Measurements from ENCODE around the gene ABITRAM. TPM values are rescaled to one million over a fixed set of nuclear protein-coding genes. Genes with fewer than 3 reads are reported as not detected.
A peak's percentile ranks its signal among the peaks of the same experiment; 100 is the strongest.

ABITRAM gene
- total and polyA plus RNA-seq, 2 donors (not counting 3 experiments of a cell fraction or from before 2014, with no cell fraction given) = 8.8 to 10.6 TPM

GRCh38 chr9:108889649-108890067 is 44.5 kb upstream of the ABITRAM start:
- Histone ChIP-seq H3K4me2 (ENCODE audit: insufficient read depth, low read length) (no peak overlapping the region), H3K4me3 (replicated peaks in 1 of 3; ENCODE audit: insufficient read depth in 1 of 3, low read depth in 1 of 3, low read length in 3 of 3) (no peak overlapping the region), H3K27ac (ENCODE audit: insufficient read depth, low read depth, low read length) (no peak overlapping the region), H3K9me1 (replicated peaks; ENCODE audit: control insufficient read depth, extremely low read depth, insufficient read depth, low read length) (no peaks in the 10 kb centered on the region), H3K79me2 (ENCODE audit: control insufficient read depth, insufficient read depth, low read length) (no peaks in the 10 kb centered on the region), H3K36me3 (ENCODE audit: control insufficient read depth in 2 of 2, extremely low read depth in 1 of 2, insufficient read depth in 2 of 2, low read length in 2 of 2) (peaks cover 12 to 18% of the 10 kb centered on the region in 2 experiments), H3K4me1 (ENCODE audit: control insufficient read depth, extremely low read depth, insufficient read depth, low read length) (peaks cover 3% of the 10 kb centered on the region), H3K27me3 (ENCODE audit: control insufficient read depth in 2 of 2, insufficient read depth in 2 of 2, low read length in 2 of 2) (no peaks in the 10 kb centered on the region), H4K20me1 (replicated peaks; ENCODE audit: control insufficient read depth, extremely low read depth, insufficient read depth, low read length) (no peaks in the 10 kb centered on the region), H3K9ac (replicated peaks; ENCODE audit: extremely low read depth, insufficient read depth, low read length) (no peak overlapping the region), H3K9me3 (replicated peaks; ENCODE audit: control insufficient read depth, insufficient read depth, low read length) (no peaks in the 10 kb centered on the region), H2AFZ (ENCODE audit: low read depth, low read length) (no peak overlapping the region)
- dilution Hi-C loops (cut with MboI; ENCODE audit: extremely low pct_ligation_motif_present, low sequenced_read_pairs) = no loop called here
- DNase-seq (ENCODE audit: low read depth, low spot score) = peak; percentile 32
- TF ChIP-seq EZH2 (IDR thresholded peaks at IDR 0.05; ENCODE audit: borderline replicate concordance, low read depth, low read length, severe bottlenecking) = no peak
- TF ChIP-seq, protein P1, sequence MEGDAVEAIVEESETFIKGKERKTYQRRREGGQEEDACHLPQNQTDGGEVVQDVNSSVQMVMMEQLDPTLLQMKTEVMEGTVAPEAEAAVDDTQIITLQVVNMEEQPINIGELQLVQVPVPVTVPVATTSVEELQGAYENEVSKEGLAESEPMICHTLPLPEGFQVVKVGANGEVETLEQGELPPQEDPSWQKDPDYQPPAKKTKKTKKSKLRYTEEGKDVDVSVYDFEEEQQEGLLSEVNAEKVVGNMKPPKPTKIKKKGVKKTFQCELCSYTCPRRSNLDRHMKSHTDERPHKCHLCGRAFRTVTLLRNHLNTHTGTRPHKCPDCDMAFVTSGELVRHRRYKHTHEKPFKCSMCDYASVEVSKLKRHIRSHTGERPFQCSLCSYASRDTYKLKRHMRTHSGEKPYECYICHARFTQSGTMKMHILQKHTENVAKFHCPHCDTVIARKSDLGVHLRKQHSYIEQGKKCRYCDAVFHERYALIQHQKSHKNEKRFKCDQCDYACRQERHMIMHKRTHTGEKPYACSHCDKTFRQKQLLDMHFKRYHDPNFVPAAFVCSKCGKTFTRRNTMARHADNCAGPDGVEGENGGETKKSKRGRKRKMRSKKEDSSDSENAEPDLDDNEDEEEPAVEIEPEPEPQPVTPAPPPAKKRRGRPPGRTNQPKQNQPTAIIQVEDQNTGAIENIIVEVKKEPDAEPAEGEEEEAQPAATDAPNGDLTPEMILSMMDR (IDR thresholded peaks at IDR 0.05; ENCODE audit: extremely low read depth in 1 of 2, insufficient read depth in 1 of 2, low read depth in 1 of 2, low read length in 2 of 2) = peak in 1 of 2 donors; percentile 21
- FAIRE-seq = no peak
- intact Hi-C loops (cut with micrococcal nuclease) = loop anchor here (2.0 kb wide), 2 partner anchors 65 to 431 kb away; partner anchors contain the start of gene EPB41L4B
- POLR2A ChIA-PET = no interaction called here
- BruUV-seq (replicated peaks) = no TSS peak
- CTCF ChIA-PET = interaction anchor here (1.4 to 1.8 kb wide), 3 partner anchors 9 to 430 kb away, joined by 3 to 11 read pairs (median 6); no protein-coding TSS in a partner anchor

- H3K4me2 ChIP-seq (ENCODE audit: insufficient read depth, low read length) = no peak overlapping the region
- H3K27ac ChIP-seq (ENCODE audit: insufficient read depth, low read depth, low read length) = no peak overlapping the region
- FAIRE-seq (no peak), DNase-seq (ENCODE audit: low read depth, low spot score) (peak; percentile 9)
- H2AFZ ChIP-seq (ENCODE audit: low read depth, low read length) = no peak overlapping the region
- no peaks in the 10 kb centered on the region for H3K27me3 ChIP-seq (ENCODE audit: control insufficient read depth in 2 of 2, insufficient read depth in 2 of 2, low read length in 2 of 2)
- ChIA-PET POLR2A (no interaction called here), CTCF (interaction anchor here (1.0 kb wide), 1 partner anchor 60 kb away, joined by 3 read pairs; no protein-coding TSS in a partner anchor)
- peaks cover 18 to 23% of the 10 kb centered on the region in 2 experiments for H3K36me3 ChIP-seq (ENCODE audit: control insufficient read depth in 2 of 2, extremely low read depth in 1 of 2, insufficient read depth in 2 of 2, low read length in 2 of 2)
- no peaks in the 10 kb centered on the region for H3K79me2 ChIP-seq (ENCODE audit: control insufficient read depth, insufficient read depth, low read length)
- H3K9me3 ChIP-seq (replicated peaks; ENCODE audit: control insufficient read depth, insufficient read depth, low read length) = no peaks in the 10 kb centered on the region
- H4K20me1 ChIP-seq (replicated peaks; ENCODE audit: control insufficient read depth, extremely low read depth, insufficient read depth, low read length) = no peaks in the 10 kb centered on the region
- TF ChIP-seq, protein P1 (IDR thresholded peaks at IDR 0.05; ENCODE audit: extremely low read depth in 1 of 2, insufficient read depth in 1 of 2, low read depth in 1 of 2, low read length in 2 of 2) = no peak
- TF ChIP-seq EZH2 (IDR thresholded peaks at IDR 0.05; ENCODE audit: borderline replicate concordance, low read depth, low read length, severe bottlenecking) (no peak), MYC (IDR thresholded peaks at IDR 0.05; ENCODE audit: low read depth, low read length) (no peak), FOS (IDR thresholded peaks at IDR 0.05; ENCODE audit: borderline replicate concordance, insufficient read depth, low read length) (no peak), MAX (IDR thresholded peaks at IDR 0.05; ENCODE audit: insufficient read depth, insufficient read length) (no peak), JUN (IDR thresholded peaks at IDR 0.05; ENCODE audit: borderline replicate concordance, insufficient read depth, insufficient read length, low read depth) (no peak), POLR2A (IDR thresholded peaks at IDR 0.05; ENCODE audit: low read depth, low read length) (no peak), POLR2AphosphoS5 (IDR thresholded peaks at IDR 0.05; ENCODE audit: insufficient read depth, low read depth, low read length) (no peak), GATA2 (IDR thresholded peaks at IDR 0.05; ENCODE audit: insufficient read depth, insufficient read length, low read depth, low read length) (no peak)
- no peaks in the 10 kb centered on the region for H3K4me1 ChIP-seq (ENCODE audit: control insufficient read depth, extremely low read depth, insufficient read depth, low read length)
- intact Hi-C loops (cut with micrococcal nuclease) (no loop called here), dilution Hi-C loops (cut with MboI; ENCODE audit: extremely low pct_ligation_motif_present, low sequenced_read_pairs) (no loop called here)
- BruUV-seq (replicated peaks) = no TSS peak
- no peaks in the 10 kb centered on the region for H3K9me1 ChIP-seq (replicated peaks; ENCODE audit: control insufficient read depth, extremely low read depth, insufficient read depth, low read length)
- H3K4me3 ChIP-seq (replicated peaks in 1 of 3; ENCODE audit: insufficient read depth in 1 of 3, low read depth in 1 of 3, low read length in 3 of 3) = no peak overlapping the region
- H3K9ac ChIP-seq (replicated peaks; ENCODE audit: extremely low read depth, insufficient read depth, low read length) = no peak overlapping the region
These were observed 39.8 kb upstream of the ABITRAM start for GRCh38 chr9:108894225-108894997.
